ENCODE data around the gene PLP1.

The PLP1 gene

DNA sequence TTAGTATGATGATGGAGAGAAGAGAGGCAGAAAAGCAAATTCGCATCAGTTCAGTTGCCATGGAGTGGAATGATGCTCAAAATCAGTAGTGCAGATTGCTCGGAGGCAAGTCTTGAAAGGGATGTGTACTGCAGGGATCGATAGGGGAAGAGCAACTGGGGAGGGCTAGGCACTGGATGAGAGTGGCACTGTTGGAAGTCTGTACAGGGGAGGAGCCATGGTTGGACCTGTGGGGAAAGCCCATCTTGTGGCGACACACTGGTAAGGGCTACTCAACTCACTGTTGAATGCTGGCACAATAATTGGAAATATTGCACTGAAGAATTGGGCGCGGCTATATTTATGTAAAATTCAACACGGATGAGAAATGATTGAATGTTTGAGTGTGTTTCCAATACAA is 54.2 kb downstream of the PLP1 start:
- Mint-ChIP-seq H3K4me1 (ENCODE audit: low read depth) (peaks cover 4% of the 10 kb centered on the region), H3K27ac (no peak overlapping the region), H3K9me3 (no peaks in the 10 kb centered on the region), H3K36me3 (ENCODE audit: low read depth) (no peaks in the 10 kb centered on the region), H3K4me3 (no peak overlapping the region), H3K27me3 (peaks cover 44% of the 10 kb centered on the region)
- no peak for DNase-seq

DNA sequence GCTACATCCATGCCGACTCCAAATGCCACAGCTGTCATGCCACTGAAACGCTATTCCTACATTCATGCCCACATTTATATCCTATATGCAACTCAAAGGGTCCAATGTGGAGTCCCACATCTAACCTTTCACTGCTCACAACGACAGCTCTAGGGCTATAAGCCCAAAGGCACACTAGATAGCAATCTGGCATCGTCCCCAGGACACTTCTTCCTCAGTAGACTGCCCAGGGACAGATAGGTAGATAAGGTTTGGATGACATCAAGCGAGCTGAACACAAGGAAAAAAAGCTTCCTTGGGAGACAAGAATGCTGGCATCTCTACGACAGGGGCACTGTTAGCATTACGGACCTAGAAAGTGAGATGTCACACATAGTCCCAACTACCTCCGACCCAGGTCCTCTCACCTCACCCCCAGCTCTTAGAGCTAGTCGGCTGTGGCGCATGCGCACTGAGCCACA is 54.7 kb downstream of the PLP1 start:
- H3K36me3 Mint-ChIP-seq (ENCODE audit: low read depth) = no peaks in the 10 kb centered on the region
- peaks cover 47% of the 10 kb centered on the region for H3K27me3 Mint-ChIP-seq
- DNase-seq = no peak
- H3K4me3 Mint-ChIP-seq = peak overlapping the region; percentile 76
- H3K27ac Mint-ChIP-seq = no peak overlapping the region
- H3K9me3 Mint-ChIP-seq = no peaks in the 10 kb centered on the region
- H3K4me1 Mint-ChIP-seq (ENCODE audit: low read depth) = peaks cover 4% of the 10 kb centered on the region

DNA sequence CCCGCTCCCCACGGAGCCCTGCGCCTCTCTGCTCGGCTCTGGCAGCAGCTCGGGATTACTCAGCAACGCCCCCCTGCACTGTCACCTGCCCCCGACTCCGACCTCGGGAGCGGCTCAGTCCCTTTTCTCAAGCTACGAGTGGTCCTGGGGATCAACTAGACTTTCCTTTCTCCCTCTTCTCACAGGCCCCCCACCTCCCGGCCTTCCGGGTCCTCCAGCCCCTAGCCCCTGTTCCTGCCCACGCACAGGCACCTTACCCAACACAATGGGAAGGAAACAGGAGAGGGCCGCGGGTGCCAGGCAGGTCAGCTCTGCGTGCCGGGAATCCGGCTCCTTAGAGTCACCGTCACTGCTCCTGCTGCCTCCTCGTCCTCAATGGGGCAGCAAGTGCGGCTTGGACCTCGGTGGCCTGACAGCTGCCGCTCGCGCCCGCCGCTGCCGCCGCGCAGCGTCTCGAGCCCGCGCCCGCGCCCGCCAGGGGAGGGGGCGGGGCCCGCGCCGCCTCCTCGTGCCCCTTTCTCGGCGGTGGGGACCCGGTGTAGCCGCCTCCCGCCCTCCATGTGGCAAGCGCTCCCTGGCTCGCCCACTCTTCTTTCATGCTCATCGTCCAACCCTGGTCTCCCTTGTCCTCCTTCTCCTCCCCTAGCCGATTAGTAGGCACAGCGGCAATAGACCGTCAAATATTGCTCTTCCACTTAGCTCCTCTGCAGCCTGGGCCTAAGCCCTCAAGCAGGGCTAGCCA is 55.3 kb downstream of the PLP1 start, which contains the start of gene RAB9B:
RAB9B (minus strand) TSS at position 455 of the 742 bp plus-strand sequence. CDS start 6,473 bp downstream, outside the sequence.
- H3K4me1 Mint-ChIP-seq (ENCODE audit: low read depth) = peaks cover 4% of the 10 kb centered on the region

DNA sequence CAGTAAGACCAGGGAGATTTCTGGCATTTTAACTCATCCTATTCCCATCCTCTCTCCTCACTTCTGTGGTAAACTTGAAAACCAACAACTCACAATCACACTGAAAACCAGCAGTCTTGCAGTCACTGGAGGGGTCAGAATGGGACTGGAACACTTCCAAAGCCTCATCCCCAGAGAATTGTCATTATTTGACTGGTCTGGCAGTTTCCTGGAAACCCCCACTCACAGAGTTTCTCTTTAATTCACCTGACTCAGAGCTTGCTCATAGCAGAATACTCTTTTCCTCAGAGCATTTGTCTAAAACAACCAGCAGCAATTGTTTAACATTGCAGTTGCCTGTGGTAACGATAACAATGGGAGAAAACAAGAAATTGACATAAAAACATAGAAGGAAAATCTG is 62.8 kb downstream of the PLP1 start:
- Mint-ChIP-seq H3K4me1 (ENCODE audit: low read depth) (peaks cover 14% of the 10 kb centered on the region), H3K36me3 (ENCODE audit: low read depth) (no peaks in the 10 kb centered on the region), H3K9me3 (peaks cover 13% of the 10 kb centered on the region), H3K4me3 (no peak overlapping the region), H3K27ac (peak overlapping the region; percentile 81), H3K27me3 (peaks cover 45% of the 10 kb centered on the region)
- no peak for DNase-seq

More for the DNA sequence above, 55.3 kb downstream of the PLP1 start, which contains the start of gene RAB9B:
- peak within 1 kb of the TSS; percentile 76 for H3K27ac Mint-ChIP-seq
- peak within 1 kb of the TSS; percentile 76 for H3K4me3 Mint-ChIP-seq
- H3K36me3 Mint-ChIP-seq (ENCODE audit: low read depth) = no peaks in the 10 kb centered on the region
- peaks cover 52% of the 10 kb centered on the region for H3K27me3 Mint-ChIP-seq
- DNase-seq = peak; percentile 76
- H3K9me3 Mint-ChIP-seq = no peaks in the 10 kb centered on the region

Data from activated T-cell treated with anti-CD3 and anti-CD28 coated beads, Interleukin-2, amount 50 U/mL, for 24 hours (primary cell).